Mesothelial cell of epicardium (in vitro differentiated cells): Measurements from ENCODE around the gene PCGF1. TPM values are rescaled to one million over a fixed set of nuclear protein-coding genes. Genes with fewer than 3 reads are reported as not detected.
"Not testable (repeated sequence)": the region's sequence is repeated elsewhere in the genome, so short reads cannot be mapped to it uniquely, and the experiment has no call there.

Experiments used
- DNase-seq, 2 experiments: peaks; one replicate each; pipeline ENCODE4 v3.0.0; 2021; ENCODE audit warnings: low spot score in 2 of 2; ENCODE audit not compliant: unreplicated experiment in 2 of 2
- H3K27ac Mint-ChIP-seq: 2 replicates; pipeline ENCODE4 v1.8.0; 2021; ENCODE audit warnings: mixed read lengths
- H3K27me3 Mint-ChIP-seq: 2 replicates; pipeline ENCODE4 v1.8.0; 2021; ENCODE audit warnings: low read depth, mixed read lengths
- H3K36me3 Mint-ChIP-seq: 2 replicates; pipeline ENCODE4 v1.8.0; 2021; ENCODE audit warnings: mixed read lengths
- H3K4me1 Mint-ChIP-seq: 2 replicates; pipeline ENCODE4 v1.8.0; 2021; ENCODE audit warnings: mixed read lengths
- H3K4me3 Mint-ChIP-seq: 2 replicates; pipeline ENCODE4 v1.8.0; 2021; ENCODE audit warnings: mild to moderate bottlenecking, moderate library complexity, mixed read lengths
- H3K9me3 Mint-ChIP-seq: 2 replicates; pipeline ENCODE4 v1.8.0; 2021; ENCODE audit warnings: mixed read lengths
- total RNA-seq: library from RNA; stranded (reverse); gene quantifications from 3 replicates; pipeline ENCODE4 v1.2.1, GENCODE V29; 2021
- TF ChIP-seq, protein P1 (sequence below): fragments of 200-600 bp; sonication (generic); IDR thresholded peaks from one replicate; pipeline ENCODE4 v1.5.0; 2021; ENCODE audit warnings: antibody characterized with exemption; ENCODE audit not compliant: unreplicated experiment

PCGF1 gene
- total RNA-seq, 1 donor from 2014 or later, result 17.0 TPM

GRCh38 chr2:74461187-74462053 lies 46.1 kb downstream of the PCGF1 start:
- Mint-ChIP-seq H3K4me1 (peaks cover 39% of the 10 kb centered on the region), H3K27me3 (no peaks in the 10 kb centered on the region), H3K9me3 (no peaks in the 10 kb centered on the region), H3K36me3 (no peaks in the 10 kb centered on the region), H3K27ac (no peak overlapping the region), H3K4me3 (no peak overlapping the region)
- TF ChIP-seq, protein P1, sequence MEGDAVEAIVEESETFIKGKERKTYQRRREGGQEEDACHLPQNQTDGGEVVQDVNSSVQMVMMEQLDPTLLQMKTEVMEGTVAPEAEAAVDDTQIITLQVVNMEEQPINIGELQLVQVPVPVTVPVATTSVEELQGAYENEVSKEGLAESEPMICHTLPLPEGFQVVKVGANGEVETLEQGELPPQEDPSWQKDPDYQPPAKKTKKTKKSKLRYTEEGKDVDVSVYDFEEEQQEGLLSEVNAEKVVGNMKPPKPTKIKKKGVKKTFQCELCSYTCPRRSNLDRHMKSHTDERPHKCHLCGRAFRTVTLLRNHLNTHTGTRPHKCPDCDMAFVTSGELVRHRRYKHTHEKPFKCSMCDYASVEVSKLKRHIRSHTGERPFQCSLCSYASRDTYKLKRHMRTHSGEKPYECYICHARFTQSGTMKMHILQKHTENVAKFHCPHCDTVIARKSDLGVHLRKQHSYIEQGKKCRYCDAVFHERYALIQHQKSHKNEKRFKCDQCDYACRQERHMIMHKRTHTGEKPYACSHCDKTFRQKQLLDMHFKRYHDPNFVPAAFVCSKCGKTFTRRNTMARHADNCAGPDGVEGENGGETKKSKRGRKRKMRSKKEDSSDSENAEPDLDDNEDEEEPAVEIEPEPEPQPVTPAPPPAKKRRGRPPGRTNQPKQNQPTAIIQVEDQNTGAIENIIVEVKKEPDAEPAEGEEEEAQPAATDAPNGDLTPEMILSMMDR, result no peak
- no peak for DNase-seq

GRCh38 chr2:74460187-74460586 lies 47.3 kb downstream of the PCGF1 start:
- Mint-ChIP-seq H3K4me1 (peaks cover 44% of the 10 kb centered on the region), H3K27ac (peak overlapping the region; percentile 30), H3K4me3 (peak overlapping the region; percentile 94)
- H3K27me3 Mint-ChIP-seq, DNase-seq, H3K9me3 Mint-ChIP-seq, H3K36me3 Mint-ChIP-seq: not testable (repeated sequence)

DNA sequence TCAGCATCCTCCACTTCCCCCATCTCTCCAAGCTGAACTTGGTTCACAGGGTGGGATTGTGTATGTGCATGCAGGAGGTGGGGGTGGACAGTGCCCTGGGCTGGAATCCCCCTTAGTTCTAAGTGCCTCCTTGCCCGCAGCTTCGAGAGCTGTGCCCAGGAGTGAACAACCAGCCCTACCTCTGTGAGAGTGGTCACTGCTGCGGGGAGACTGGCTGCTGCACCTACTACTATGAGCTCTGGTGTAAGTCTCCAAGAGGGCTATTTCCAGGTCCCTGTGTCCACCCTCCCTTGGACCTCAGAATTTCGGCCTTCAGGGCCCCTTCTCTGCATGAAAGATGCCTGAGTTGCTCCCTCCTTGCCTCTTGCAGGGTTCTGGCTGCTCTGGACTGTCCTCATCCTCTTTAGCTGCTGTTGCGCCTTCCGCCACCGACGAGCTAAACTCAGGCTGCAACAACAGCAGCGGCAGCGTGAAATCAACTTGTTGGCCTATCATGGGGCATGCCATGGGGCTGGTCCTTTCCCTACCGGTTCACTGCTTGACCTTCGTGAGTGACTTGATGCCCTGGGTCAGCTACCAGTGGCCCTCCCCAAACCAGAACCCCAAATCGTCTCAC lies 47.9 kb downstream of the PCGF1 start:
- H3K27me3 Mint-ChIP-seq, H3K36me3 Mint-ChIP-seq, H3K9me3 Mint-ChIP-seq, DNase-seq: not testable (repeated sequence)
- Mint-ChIP-seq H3K4me1 (peaks cover 50% of the 10 kb centered on the region), H3K4me3 (peak overlapping the region; percentile 94), H3K27ac (peak overlapping the region; percentile 99)

DNA sequence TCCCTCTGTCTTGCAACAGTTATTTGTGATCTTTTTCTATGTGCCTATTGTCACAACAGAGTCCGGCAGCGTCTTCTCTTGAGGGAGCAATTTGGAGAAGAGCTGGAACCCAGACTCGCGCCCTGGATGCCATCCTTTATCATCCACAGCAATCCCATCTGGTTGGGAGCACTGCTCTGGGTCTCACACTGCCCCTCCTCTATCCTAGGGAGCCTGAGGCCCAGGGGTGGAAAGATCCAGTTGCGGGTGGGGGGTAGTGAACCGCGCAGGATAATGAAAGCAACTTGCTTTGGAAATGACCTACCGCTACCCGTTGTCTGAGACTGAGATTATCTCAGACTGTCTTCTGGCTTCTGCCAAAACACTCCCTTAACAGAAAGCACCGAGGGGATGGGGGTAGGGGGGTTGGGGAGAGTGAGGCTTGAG lies 48.5 kb downstream of the PCGF1 start:
- H3K36me3 Mint-ChIP-seq, result no peaks in the 10 kb centered on the region
- H3K27me3 Mint-ChIP-seq, result no peaks in the 10 kb centered on the region
- peak overlapping the region; percentile 99 for H3K27ac Mint-ChIP-seq
- H3K9me3 Mint-ChIP-seq, result no peaks in the 10 kb centered on the region
- TF ChIP-seq, protein P1, result no peak
- no peak for DNase-seq
- peaks cover 51% of the 10 kb centered on the region for H3K4me1 Mint-ChIP-seq
- peak overlapping the region; percentile 94 for H3K4me3 Mint-ChIP-seq

DNA sequence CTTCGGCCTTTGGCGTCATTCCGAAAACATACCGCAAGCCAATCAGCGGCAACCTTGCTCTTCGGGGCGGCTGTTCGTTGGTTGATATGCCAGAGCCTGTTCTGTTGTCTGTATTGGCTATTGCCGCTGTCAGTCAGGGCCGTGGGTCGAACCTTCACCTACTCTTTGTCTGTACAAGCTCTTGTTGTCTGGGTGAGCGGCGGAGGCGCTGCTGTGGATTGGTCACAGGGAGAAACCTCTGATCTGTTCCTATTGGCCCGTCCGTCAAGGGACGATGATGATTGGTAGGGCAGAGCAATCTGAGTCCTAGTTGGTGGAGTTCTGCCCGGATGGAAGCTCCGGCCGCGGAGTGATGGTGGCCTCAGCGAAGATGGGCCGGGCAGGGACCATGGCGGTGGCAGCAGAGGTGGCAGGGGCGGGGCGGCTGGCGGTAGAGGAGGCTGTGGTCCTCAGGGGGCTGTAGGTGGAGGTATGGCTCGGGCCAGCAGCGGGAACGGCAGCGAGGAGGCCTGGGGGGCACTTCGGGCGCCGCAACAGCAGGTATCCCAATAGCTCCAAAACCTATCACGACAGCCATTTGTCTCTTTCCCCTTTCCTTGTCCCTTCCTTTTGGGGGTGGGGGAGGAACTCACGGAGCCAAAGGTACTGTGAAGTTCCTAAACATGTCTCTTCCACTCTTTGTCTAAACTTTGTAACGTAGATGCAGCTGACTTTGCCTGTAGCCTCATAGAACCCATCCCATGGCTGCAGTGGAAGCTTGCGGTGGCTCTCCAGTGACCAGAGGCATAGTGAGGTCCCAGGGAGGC lies 49.2 kb downstream of the PCGF1 start, which contains the start of gene WBP1:
Gene WBP1, plus strand, starts transcription at position 307 of the 806 bp plus-strand sequence. Its CDS starts 165 bp downstream, at position 472.
- Mint-ChIP-seq H3K4me1 (peaks cover 49% of the 10 kb centered on the region), H3K9me3 (no peaks in the 10 kb centered on the region), H3K4me3 (peak within 1 kb of the TSS; percentile 94), H3K27me3 (no peaks in the 10 kb centered on the region), H3K36me3 (no peaks in the 10 kb centered on the region), H3K27ac (peak within 1 kb of the TSS; percentile 99)
- TF ChIP-seq, protein P1, result no peak
- peak; percentile 98 for DNase-seq

GRCh38 chr2:74457549-74458131 lies 49.9 kb downstream of the PCGF1 start:
- no peaks in the 10 kb centered on the region for H3K9me3 Mint-ChIP-seq
- H3K27ac Mint-ChIP-seq, result peak overlapping the region; percentile 99
- no peaks in the 10 kb centered on the region for H3K27me3 Mint-ChIP-seq
- H3K4me1 Mint-ChIP-seq, result peaks cover 46% of the 10 kb centered on the region
- H3K36me3 Mint-ChIP-seq, result no peaks in the 10 kb centered on the region
- peak overlapping the region; percentile 94 for H3K4me3 Mint-ChIP-seq
- peak; percentile 59 to 80 for DNase-seq
- TF ChIP-seq, protein P1, result no peak
